Nephron (organoid): ENCODE data around the gene GCLM.

Experiments
- H3K27ac Mint-ChIP-seq, 3 experiments: 2 replicates each; pipeline ENCODE4 v1.8.0; 2020; ENCODE audit warnings: mixed read lengths in 3 of 3, mild to moderate bottlenecking in 2 of 3, moderate library complexity in 1 of 3
- H3K27me3 Mint-ChIP-seq: 2 replicates; pipeline ENCODE4 v1.8.0; 2021; ENCODE audit warnings: low read depth, mild to moderate bottlenecking, moderate library complexity, mixed read lengths
- H3K36me3 Mint-ChIP-seq: 2 replicates; pipeline ENCODE4 v1.8.0; 2020; ENCODE audit warnings: low read depth, mixed read lengths
- H3K4me1 Mint-ChIP-seq: 2 replicates; pipeline ENCODE4 v1.8.0; 2020; ENCODE audit warnings: mixed read lengths
- H3K4me3 Mint-ChIP-seq, 3 experiments: 2 replicates each; pipeline ENCODE4 v1.8.0; 2020; ENCODE audit warnings: mild to moderate bottlenecking in 3 of 3, mixed read lengths in 3 of 3, moderate library complexity in 2 of 3
- H3K9me3 Mint-ChIP-seq: 2 replicates; pipeline ENCODE4 v1.8.0; 2020; ENCODE audit warnings: mixed read lengths
- TF ChIP-seq, protein P1 (sequence below), 3 experiments: fragments of 200-600 bp; sonication (generic); IDR thresholded peaks; one replicate each; pipeline ENCODE4 v1.5.0; 2021; ENCODE audit warnings: antibody characterized with exemption in 3 of 3; ENCODE audit not compliant: unreplicated experiment in 3 of 3

Gene GCLM

DNA sequence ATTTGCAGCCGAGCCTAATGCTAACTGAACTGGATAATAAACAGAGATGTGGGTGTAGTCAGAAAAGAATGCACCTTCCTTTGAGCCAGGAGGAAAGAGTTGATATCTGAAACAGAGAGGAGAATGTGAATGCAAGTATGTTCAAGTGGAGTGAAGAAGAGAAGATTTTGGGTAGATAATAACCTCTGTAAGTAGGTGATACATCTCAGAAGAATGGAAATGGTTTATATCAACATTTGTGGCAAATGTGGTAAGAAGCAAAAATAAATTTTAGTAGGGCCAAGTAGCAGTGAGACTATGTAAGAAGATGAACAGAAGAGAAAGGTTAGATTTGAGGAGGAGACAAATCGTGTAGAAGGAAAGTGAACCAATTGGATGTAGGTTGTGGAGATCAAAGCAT is 28.5 kb downstream of the GCLM start:
- Mint-ChIP-seq H3K27me3 (no peaks in the 10 kb centered on the region), H3K27ac (no peak overlapping the region), H3K36me3 (peaks cover 20% of the 10 kb centered on the region), H3K4me1 (peaks cover 30% of the 10 kb centered on the region), H3K4me3 (peak overlapping the region; percentile 7 to 17 (median 12)), H3K9me3 (no peaks in the 10 kb centered on the region)
- TF ChIP-seq, protein P1, sequence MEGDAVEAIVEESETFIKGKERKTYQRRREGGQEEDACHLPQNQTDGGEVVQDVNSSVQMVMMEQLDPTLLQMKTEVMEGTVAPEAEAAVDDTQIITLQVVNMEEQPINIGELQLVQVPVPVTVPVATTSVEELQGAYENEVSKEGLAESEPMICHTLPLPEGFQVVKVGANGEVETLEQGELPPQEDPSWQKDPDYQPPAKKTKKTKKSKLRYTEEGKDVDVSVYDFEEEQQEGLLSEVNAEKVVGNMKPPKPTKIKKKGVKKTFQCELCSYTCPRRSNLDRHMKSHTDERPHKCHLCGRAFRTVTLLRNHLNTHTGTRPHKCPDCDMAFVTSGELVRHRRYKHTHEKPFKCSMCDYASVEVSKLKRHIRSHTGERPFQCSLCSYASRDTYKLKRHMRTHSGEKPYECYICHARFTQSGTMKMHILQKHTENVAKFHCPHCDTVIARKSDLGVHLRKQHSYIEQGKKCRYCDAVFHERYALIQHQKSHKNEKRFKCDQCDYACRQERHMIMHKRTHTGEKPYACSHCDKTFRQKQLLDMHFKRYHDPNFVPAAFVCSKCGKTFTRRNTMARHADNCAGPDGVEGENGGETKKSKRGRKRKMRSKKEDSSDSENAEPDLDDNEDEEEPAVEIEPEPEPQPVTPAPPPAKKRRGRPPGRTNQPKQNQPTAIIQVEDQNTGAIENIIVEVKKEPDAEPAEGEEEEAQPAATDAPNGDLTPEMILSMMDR (IDR thresholded peaks at IDR 0.05; ENCODE audit: unreplicated experiment in 3 of 3) = no peak

DNA sequence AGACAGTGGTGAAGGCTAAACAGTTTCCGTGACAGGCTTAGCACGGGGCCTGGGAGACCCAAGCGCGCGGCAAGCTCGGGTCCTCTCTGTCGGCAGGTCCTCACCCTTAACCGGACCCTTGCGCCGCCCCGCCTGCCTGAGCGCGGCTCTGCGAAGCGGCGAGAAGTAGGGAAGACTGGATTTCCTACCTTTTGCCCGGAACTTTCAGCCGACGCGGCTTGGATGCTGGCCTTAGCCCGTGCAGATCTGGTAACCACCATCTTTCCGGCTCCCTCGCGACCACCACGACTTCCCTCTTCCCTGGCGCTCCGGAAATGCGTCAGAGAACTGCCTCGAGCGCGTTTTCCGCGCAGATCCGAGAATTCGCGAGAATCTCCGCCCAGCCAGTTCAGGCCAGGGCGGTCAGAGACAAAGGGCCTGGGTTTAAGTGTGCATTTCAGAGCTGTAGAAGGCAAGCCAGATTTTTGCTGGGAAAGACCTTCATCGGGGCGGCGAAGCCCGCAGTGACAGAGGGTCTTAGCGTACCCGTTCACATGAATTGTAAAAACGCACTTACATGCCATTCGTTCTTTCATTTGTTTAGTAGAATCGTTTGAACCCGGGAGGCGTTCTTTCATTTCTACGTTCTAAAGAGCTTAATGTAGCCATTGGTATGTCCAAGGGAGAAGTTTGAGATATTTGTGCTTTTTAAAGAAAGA is 30.2 kb downstream of the GCLM start, which contains the start of gene DNTTIP2:
TSS of gene DNTTIP2 (minus strand) at position 318 of the 698 bp plus-strand sequence. CDS start at position 260, 58 bp downstream.
- Mint-ChIP-seq H3K4me1 (peaks cover 33% of the 10 kb centered on the region), H3K36me3 (peaks cover 35% of the 10 kb centered on the region), H3K9me3 (no peaks in the 10 kb centered on the region), H3K27me3 (no peaks in the 10 kb centered on the region), H3K4me3 (peak within 1 kb of the TSS; percentile 97 to 99 (median 98)), H3K27ac (peak within 1 kb of the TSS; percentile 99 to 100 (median 100))
- TF ChIP-seq, protein P1 (IDR thresholded peaks at IDR 0.05; ENCODE audit: unreplicated experiment in 3 of 3) = no peak

DNA sequence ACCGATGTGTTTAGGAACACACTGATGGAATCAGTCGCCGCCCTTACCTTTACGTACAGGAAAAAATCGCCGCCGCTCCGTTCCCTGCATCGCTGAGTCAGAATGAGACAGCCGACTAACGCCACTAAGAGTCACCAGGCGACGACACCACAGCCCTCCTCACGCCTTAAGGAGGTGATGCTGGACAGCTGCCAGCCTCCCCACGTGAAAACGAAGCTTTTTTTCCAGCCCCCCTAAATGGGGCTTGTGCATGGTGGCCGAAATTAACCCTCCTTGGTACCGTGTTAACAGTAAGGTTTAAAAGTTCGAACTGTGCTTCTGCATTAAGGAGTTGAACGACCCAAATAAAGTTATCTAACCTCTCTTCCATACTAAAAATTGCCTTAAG is 30.7 kb downstream of the GCLM start:
- Mint-ChIP-seq H3K27ac (peak overlapping the region; percentile 99 to 100 (median 100)), H3K9me3 (no peaks in the 10 kb centered on the region), H3K27me3 (no peaks in the 10 kb centered on the region), H3K4me1 (peaks cover 34% of the 10 kb centered on the region), H3K4me3 (peak overlapping the region; percentile 97 to 99 (median 98)), H3K36me3 (peaks cover 38% of the 10 kb centered on the region)
- TF ChIP-seq, protein P1 (IDR thresholded peaks at IDR 0.05; ENCODE audit: unreplicated experiment in 3 of 3) = no peak

DNA sequence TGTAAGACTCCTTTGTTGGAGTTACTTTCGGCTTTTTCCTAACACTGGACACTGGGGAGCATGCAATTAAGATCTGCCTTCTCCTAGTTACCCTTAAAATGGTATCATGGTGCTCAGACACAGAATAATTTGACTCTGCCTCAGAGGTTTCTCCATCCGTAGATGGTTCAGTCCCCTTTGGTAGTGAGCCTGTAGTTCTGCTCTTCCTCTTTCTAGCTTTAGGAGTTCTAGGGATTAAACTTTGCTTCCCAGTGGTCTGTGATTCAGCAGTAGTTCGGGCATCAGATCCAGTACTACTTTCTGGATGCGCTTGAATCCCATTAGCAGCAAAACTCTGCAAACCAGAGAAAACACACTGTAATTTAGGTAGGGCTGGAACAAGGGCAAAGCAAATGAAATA is 31.7 kb downstream of the GCLM start:
- Mint-ChIP-seq H3K36me3 (peaks cover 36% of the 10 kb centered on the region), H3K27ac (no peak overlapping the region), H3K4me3 (peak overlapping the region; percentile 97 to 99 (median 98)), H3K27me3 (no peaks in the 10 kb centered on the region), H3K9me3 (no peaks in the 10 kb centered on the region), H3K4me1 (peaks cover 34% of the 10 kb centered on the region)
- TF ChIP-seq, protein P1 (IDR thresholded peaks at IDR 0.05; ENCODE audit: unreplicated experiment in 3 of 3) = no peak

DNA sequence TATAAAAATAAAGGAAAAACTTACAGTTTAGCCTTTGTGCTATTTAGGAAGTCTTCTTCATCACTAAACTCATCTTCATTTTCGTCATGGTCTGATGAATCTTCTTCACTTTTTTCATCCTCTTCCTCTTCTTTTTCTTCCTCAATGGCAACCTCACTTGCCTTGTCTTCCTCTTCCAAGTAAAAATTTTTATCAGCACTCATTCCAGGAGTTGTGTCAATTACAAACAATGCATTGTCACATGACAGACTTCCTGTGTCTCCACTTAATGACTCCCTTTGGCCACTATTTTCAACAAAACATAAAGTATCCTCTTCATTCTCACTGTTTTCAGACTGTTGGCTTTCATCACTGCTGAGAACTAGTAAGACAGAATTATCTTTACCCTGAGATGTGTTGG is 33.0 kb downstream of the GCLM start:
- Mint-ChIP-seq H3K4me1 (peaks cover 34% of the 10 kb centered on the region), H3K27ac (no peak overlapping the region), H3K4me3 (peak overlapping the region; percentile 26 to 99 (median 75)), H3K9me3 (no peaks in the 10 kb centered on the region), H3K36me3 (peaks cover 49% of the 10 kb centered on the region), H3K27me3 (no peaks in the 10 kb centered on the region)
- TF ChIP-seq, protein P1 (IDR thresholded peaks at IDR 0.05; ENCODE audit: unreplicated experiment in 3 of 3) = no peak
